Lung (tissue), 12 donors: ENCODE data around the gene ZNF544. TPM values are rescaled to one million over a fixed set of nuclear protein-coding genes. Genes with fewer than 3 reads are reported as not detected.
"Not testable (repeated sequence)": the region's sequence is repeated elsewhere in the genome, so short reads cannot be mapped to it uniquely, and the experiment has no call there.

ENCODE experiments used
- ATAC-seq: fragments of 200-7000 bp; cut with Tn5 transposase; one replicate; pipeline ENCODE4 v1.9.1; 2020; ENCODE audit warnings: moderate number of reproducible peaks; ENCODE audit not compliant: insufficient read depth, low FRiP score
- DNase-seq, 3 donors: peaks; one replicate each; pipeline ENCODE4 v3.0.0-alpha.2; 2013 to 2017
- H3K27ac ChIP-seq, 2 donors: one replicate each; pipeline ENCODE4 v1.5.1; 2013; ENCODE audit warnings: mild to moderate bottlenecking in 2 of 2, moderate library complexity in 2 of 2, control low read depth in 1 of 2, inconsistent platforms in 1 of 2, low read depth in 1 of 2, low read length in 1 of 2
- H3K27me3 ChIP-seq, 3 donors: one replicate each; pipeline ENCODE4 v1.5.1; 2013; ENCODE audit warnings: low read length in 2 of 3; ENCODE audit not compliant: control insufficient read depth in 3 of 3, insufficient read depth in 3 of 3
- H3K36me3 ChIP-seq, 4 donors: one replicate each; pipeline ENCODE4 v1.5.1; 2013; ENCODE audit warnings: low read length in 4 of 4, mild to moderate bottlenecking in 1 of 4, moderate library complexity in 1 of 4; ENCODE audit not compliant: control insufficient read depth in 4 of 4, insufficient read depth in 4 of 4
- H3K4me1 ChIP-seq, 5 donors: one replicate each; pipeline ENCODE4 v1.5.1; 2013; ENCODE audit warnings: low read length in 5 of 5, mild to moderate bottlenecking in 2 of 5, moderate library complexity in 1 of 5; ENCODE audit not compliant: control insufficient read depth in 5 of 5, insufficient read depth in 5 of 5
- H3K4me3 ChIP-seq: one replicate; pipeline ENCODE4 v1.5.1; 2013; ENCODE audit warnings: mild to moderate bottlenecking, control low read depth, moderate library complexity
- H3K9ac ChIP-seq, 2 donors: one replicate each; pipeline ENCODE4 v1.5.1; 2013; ENCODE audit warnings: low read length in 2 of 2, control low read depth in 1 of 2; ENCODE audit not compliant: insufficient read depth in 1 of 2
- H3K9me3 ChIP-seq, 4 donors: one replicate each; pipeline ENCODE4 v1.5.1; 2013; ENCODE audit warnings: low read length in 3 of 4, mild to moderate bottlenecking in 1 of 4, moderate library complexity in 1 of 4; ENCODE audit not compliant: control insufficient read depth in 4 of 4, insufficient read depth in 3 of 4
- whole genome bisulfite sequencing, 2 donors: extraction: QIAGEN DNeasy Blood & Tissue Kit; methylation state at CpG; one replicate each; pipeline ENCODE4 v1.1.7; 2013; 5-methylcytosine and 5-hydroxymethylcytosine counted together
- polyA plus RNA-seq, 2 donors: library from polyadenylated mRNA; stranded (reverse); fragments of 200-250 nt; gene quantifications; one replicate each; pipeline ENCODE4 v1.2.1, GENCODE V29; 2013
- total RNA-seq, 2 donors: library from RNA; depleted of rRNA in 1 of 2; stranded (reverse); fragments of >200 nt in 1 of 2; gene quantifications; one replicate each; pipeline ENCODE4 v1.2.1, GENCODE V29; 2014 to 2021
- TF ChIP-seq, protein P1 (sequence below): IDR thresholded peaks from 2 replicates; pipeline ENCODE4 v1.5.1; 2012; ENCODE audit warnings: mild to moderate bottlenecking; ENCODE audit errors: control extremely low read depth, extremely low read depth
- donor health status: control.
- donor health status: control.
- donor health status: Bipolar disorder and iron deficiency.
- donor health status: healthy.
- donor health status: DM: yes; HTN: yes; CAD: no.

Gene ZNF544
- total and polyA plus RNA-seq, 4 donors: 9.6 to 41.6 (median 16.7) TPM

- DNase-seq: peak in 2 of 3 donors; percentile 39 to 54
- 94 to 97% methylated on average over 2 of the region's 2 CpGs for WGBS, 2 donors
- peaks cover 34 to 78% (median 57%) of the 10 kb centered on the region in 4 donors for H3K9me3 ChIP-seq
- H3K36me3 ChIP-seq: peaks cover 32 to 82% (median 78%) of the 10 kb centered on the region in 4 donors
- H3K9ac ChIP-seq: no peak overlapping the region
- H3K4me3 ChIP-seq: no peak overlapping the region
- H3K27ac ChIP-seq: no peak overlapping the region
- TF ChIP-seq, protein P1, sequence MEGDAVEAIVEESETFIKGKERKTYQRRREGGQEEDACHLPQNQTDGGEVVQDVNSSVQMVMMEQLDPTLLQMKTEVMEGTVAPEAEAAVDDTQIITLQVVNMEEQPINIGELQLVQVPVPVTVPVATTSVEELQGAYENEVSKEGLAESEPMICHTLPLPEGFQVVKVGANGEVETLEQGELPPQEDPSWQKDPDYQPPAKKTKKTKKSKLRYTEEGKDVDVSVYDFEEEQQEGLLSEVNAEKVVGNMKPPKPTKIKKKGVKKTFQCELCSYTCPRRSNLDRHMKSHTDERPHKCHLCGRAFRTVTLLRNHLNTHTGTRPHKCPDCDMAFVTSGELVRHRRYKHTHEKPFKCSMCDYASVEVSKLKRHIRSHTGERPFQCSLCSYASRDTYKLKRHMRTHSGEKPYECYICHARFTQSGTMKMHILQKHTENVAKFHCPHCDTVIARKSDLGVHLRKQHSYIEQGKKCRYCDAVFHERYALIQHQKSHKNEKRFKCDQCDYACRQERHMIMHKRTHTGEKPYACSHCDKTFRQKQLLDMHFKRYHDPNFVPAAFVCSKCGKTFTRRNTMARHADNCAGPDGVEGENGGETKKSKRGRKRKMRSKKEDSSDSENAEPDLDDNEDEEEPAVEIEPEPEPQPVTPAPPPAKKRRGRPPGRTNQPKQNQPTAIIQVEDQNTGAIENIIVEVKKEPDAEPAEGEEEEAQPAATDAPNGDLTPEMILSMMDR: no peak
- no peaks in the 10 kb centered on the region for H3K4me1 ChIP-seq
- ATAC-seq: no peak
- H3K27me3 ChIP-seq: no peaks in the 10 kb centered on the region
Observed at GRCh38 chr19:58252102-58252685, 23.5 kb downstream of the ZNF544 start.

GRCh38 chr19:58258259-58258658 lies 29.5 kb downstream of the ZNF544 start:
- WGBS, 2 donors: 91 to 93% methylated on average over 3 to 4 of the region's 4 CpGs
- H3K4me1 ChIP-seq, H3K27ac ChIP-seq, H3K9ac ChIP-seq, H3K27me3 ChIP-seq, H3K4me3 ChIP-seq, ATAC-seq, DNase-seq: not testable (repeated sequence)
- H3K9me3 ChIP-seq: peaks cover 58 to 80% (median 77%) of the 10 kb centered on the region in 4 donors
- peaks cover 24 to 91% (median 83%) of the 10 kb centered on the region in 4 donors for H3K36me3 ChIP-seq

DNA sequence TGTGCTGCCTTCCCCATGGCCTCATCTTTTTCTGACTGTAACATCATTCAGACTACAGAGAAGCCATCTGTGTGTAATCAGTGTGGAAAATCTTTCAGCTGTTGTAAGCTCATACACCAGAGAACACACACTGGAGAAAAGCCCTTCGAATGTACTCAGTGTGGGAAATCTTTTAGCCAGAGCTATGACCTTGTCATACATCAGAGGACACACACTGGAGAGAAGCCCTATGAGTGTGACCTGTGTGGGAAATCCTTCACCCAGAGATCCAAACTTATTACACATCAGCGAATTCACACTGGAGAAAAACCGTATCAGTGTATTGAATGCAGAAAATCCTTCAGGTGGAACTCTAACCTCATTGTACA lies 32.9 kb downstream of the ZNF544 start:
- DNase-seq: no peak
- WGBS, 2 donors: 96 to 99% methylated on average over 3 of the region's 3 CpGs
- H3K9ac ChIP-seq: no peak overlapping the region
- H3K4me1 ChIP-seq: no peaks in the 10 kb centered on the region
- H3K9me3 ChIP-seq: peaks cover 52 to 84% (median 74%) of the 10 kb centered on the region in 4 donors
- no peak for ATAC-seq
- no peaks in the 10 kb centered on the region for H3K27me3 ChIP-seq
- peaks cover 17 to 84% (median 75%) of the 10 kb centered on the region in 4 donors for H3K36me3 ChIP-seq
- H3K27ac ChIP-seq: no peak overlapping the region
- H3K4me3 ChIP-seq: no peak overlapping the region
- TF ChIP-seq, protein P1: no peak

GRCh38 chr19:58261968-58262921 lies 33.5 kb downstream of the ZNF544 start:
- Histone ChIP-seq H3K9ac (no peak overlapping the region), H3K4me1 (no peaks in the 10 kb centered on the region), H3K27me3 (no peaks in the 10 kb centered on the region), H3K9me3 (peaks cover 50 to 85% (median 78%) of the 10 kb centered on the region in 4 donors), H3K36me3 (peaks cover 17 to 86% (median 76%) of the 10 kb centered on the region in 4 donors), H3K27ac (no peak overlapping the region), H3K4me3 (no peak overlapping the region)
- TF ChIP-seq, protein P1: no peak
- ATAC-seq: no peak
- 98% methylated on average over 19 of the region's 19 CpGs for WGBS, 2 donors
- no peak for DNase-seq
